IgD-negative memory B cell (primary cell): ENCODE measurements around the gene ACTN4. TPM values are rescaled to one million over a fixed set of nuclear protein-coding genes. Genes with fewer than 3 reads are reported as not detected.

Experiments used
- H3K27ac Mint-ChIP-seq, 3 donors: one replicate each; pipeline ENCODE4 v1.8.0; 2020 to 2022; ENCODE audit warnings: mild to moderate bottlenecking in 3 of 3, mixed read lengths in 3 of 3, moderate library complexity in 1 of 3
- H3K27me3 Mint-ChIP-seq: one replicate; pipeline ENCODE4 v1.8.0; 2021; ENCODE audit warnings: mixed read lengths
- H3K36me3 Mint-ChIP-seq: one replicate; pipeline ENCODE4 v1.8.0; 2020; ENCODE audit warnings: mild to moderate bottlenecking, mixed read lengths
- H3K4me1 Mint-ChIP-seq, 3 donors: one replicate each; pipeline ENCODE4 v1.8.0; 2020 to 2022; ENCODE audit warnings: mixed read lengths in 3 of 3, mild to moderate bottlenecking in 1 of 3
- H3K4me3 Mint-ChIP-seq, 4 donors: one replicate each; pipeline ENCODE4 v1.8.0; 2020 to 2022; ENCODE audit warnings: mild to moderate bottlenecking in 4 of 4, mixed read lengths in 4 of 4, moderate library complexity in 3 of 4
- H3K9me3 Mint-ChIP-seq, 3 donors: one replicate each; pipeline ENCODE4 v1.8.0; 2020 to 2021; ENCODE audit warnings: mixed read lengths in 3 of 3, mild to moderate bottlenecking in 1 of 3
- polyA plus RNA-seq: library from polyadenylated mRNA; unstranded; fragments of 300-500 nt; fragmentation: Illumina TruSeq; gene quantifications from one replicate; pipeline ENCODE4 v1.2.3, GENCODE V29; 2021

The ACTN4 gene
- polyA plus RNA-seq, 1 donor from 2014 or later: 21.8 TPM

DNA sequence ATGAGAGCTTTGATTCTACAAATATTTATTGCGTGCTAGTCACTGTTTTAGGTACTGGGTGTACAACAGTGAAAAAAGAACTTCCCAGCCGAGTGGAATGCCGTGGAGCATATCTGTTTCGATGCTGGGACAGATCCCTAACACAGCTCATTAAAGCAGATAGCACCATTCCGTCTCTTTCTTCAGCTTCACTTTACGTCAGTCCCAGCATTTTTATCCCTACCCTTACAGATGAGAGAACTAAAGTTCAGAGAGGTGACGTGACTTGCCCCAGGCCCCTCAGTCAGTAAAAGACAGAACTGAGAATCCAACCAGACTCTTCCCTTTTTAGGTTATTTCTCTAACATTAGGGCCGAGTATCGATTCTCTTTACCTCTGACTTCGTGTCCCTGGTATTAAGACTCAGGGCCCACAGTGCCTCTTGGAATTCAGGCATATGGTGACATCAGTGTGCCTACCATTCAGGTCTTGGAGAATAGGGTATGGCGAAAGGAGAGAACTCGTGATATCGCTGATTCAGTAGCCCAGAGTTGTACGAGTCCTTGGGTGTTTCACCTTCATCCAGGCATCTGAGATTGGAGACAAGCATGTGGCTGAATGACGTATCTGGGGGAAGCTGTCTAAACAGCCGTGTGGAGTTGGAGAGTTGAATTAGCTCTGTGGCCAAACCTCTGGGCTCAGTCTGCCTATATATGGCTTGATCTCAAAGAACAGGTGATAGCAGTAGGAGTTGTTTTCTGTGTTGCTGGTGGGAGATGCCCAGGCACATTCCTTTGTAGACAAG lies 27.1 kb downstream of the ACTN4 start:
- Mint-ChIP-seq H3K27ac (peak overlapping the region; percentile 11 to 70 (median 28)), H3K9me3 (no peaks in the 10 kb centered on the region), H3K4me1 (peaks cover 48 to 57% (median 54%) of the 10 kb centered on the region in 3 donors), H3K27me3 (no peaks in the 10 kb centered on the region), H3K36me3 (peaks cover 3% of the 10 kb centered on the region), H3K4me3 (peak overlapping the region in 2 of 4 donors; percentile 9 to 20)

GRCh38 chr19:38675611-38676010 lies 28.2 kb downstream of the ACTN4 start:
- H3K4me3 Mint-ChIP-seq: peak overlapping the region in 3 of 4 donors; percentile 9 to 60 (median 41)
- no peaks in the 10 kb centered on the region for H3K36me3 Mint-ChIP-seq
- no peaks in the 10 kb centered on the region for H3K27me3 Mint-ChIP-seq
- peak overlapping the region in 1 of 3 donors; percentile 40 for H3K27ac Mint-ChIP-seq
- peaks cover 44 to 57% (median 53%) of the 10 kb centered on the region in 3 donors for H3K4me1 Mint-ChIP-seq
- H3K9me3 Mint-ChIP-seq: no peaks in the 10 kb centered on the region

- peak overlapping the region in 2 of 4 donors; percentile 41 to 65 for H3K4me3 Mint-ChIP-seq
- H3K9me3 Mint-ChIP-seq: no peaks in the 10 kb centered on the region
- no peak overlapping the region for H3K27ac Mint-ChIP-seq
- no peaks in the 10 kb centered on the region for H3K27me3 Mint-ChIP-seq
- H3K4me1 Mint-ChIP-seq: peaks cover 46 to 54% (median 50%) of the 10 kb centered on the region in 3 donors
- peaks cover under 1% of the 10 kb centered on the region for H3K36me3 Mint-ChIP-seq
Measured at GRCh38 chr19:38676023-38676877, 28.8 kb downstream of the ACTN4 start.

DNA sequence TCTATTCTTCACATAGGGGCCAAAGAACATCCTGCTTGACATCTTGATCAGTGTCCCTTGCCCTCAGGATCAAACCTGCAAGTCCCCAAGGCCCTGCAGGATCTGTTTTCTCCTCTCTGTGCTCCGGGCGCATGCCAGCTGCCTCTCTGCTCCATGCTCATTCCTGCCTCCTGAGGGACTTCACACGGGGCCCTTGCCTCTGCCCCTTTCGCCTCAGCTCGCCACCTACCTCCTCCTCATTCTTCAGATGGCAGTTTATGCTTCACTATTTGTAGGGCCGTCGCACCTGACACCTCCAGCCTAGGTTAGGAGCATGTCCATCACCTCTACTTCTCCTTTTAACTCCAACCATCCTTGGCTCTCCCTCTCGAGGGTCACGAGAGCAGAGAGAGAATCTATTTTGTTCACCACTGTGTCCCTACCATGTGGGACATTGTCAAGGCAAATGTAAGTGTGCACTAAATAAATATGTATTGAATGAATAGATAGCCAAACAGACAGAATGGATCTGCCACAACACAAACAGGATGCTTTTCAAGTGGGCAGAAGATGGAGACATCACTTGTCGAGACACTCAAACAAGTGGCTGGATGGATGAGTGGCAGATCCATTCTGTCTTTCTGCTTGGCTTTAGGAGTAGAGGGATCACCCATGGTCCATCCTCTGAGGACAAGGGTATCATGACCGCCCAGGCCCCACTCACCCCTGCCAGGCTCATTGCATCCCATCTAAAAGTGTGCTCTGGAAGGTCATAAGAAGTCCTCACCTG lies 29.6 kb downstream of the ACTN4 start:
- Mint-ChIP-seq H3K27me3 (no peaks in the 10 kb centered on the region), H3K27ac (peak overlapping the region in 2 of 3 donors; percentile 16 to 25), H3K36me3 (peaks cover 4% of the 10 kb centered on the region), H3K9me3 (no peaks in the 10 kb centered on the region), H3K4me1 (peaks cover 46 to 55% (median 47%) of the 10 kb centered on the region in 3 donors), H3K4me3 (peak overlapping the region in 2 of 4 donors; percentile 33 to 65)

DNA sequence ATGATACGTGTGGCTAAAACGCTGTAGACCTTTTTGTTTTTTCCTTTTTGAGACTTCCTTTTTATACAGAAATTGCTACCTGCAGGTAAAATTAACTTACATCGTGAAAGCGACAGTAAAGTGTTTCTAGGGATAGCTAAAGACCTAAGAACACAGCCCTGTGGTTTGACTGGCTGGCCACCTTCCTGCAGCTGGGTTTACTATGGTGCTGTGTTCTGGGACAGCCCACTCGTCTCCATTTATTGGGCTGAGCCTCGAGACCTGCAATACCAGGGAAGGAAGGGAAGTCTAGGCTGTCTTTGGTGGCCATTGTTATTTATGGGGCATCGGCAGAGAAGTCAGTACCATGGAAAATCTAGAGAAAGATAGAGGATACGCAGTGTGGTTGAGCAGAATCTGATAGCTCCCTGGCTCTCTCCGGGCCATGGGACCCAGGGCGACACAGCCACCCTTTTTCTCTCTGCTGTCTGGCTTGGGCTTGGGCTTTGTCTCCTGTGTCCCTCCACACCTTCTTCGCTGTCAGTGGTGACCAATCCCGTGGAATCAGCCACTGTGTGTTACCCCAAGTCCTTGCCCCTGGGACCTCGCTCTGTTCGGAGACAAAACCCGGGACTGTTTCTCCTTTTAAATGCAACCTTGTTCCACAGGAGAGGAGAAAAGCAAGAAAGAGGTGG lies 30.9 kb downstream of the ACTN4 start:
- Mint-ChIP-seq H3K9me3 (no peaks in the 10 kb centered on the region), H3K4me1 (peaks cover 48 to 62% (median 50%) of the 10 kb centered on the region in 3 donors), H3K27me3 (no peaks in the 10 kb centered on the region), H3K27ac (peak overlapping the region; percentile 40 to 67 (median 59)), H3K36me3 (peaks cover 4% of the 10 kb centered on the region), H3K4me3 (peak overlapping the region in 2 of 4 donors; percentile 60 to 73)

DNA sequence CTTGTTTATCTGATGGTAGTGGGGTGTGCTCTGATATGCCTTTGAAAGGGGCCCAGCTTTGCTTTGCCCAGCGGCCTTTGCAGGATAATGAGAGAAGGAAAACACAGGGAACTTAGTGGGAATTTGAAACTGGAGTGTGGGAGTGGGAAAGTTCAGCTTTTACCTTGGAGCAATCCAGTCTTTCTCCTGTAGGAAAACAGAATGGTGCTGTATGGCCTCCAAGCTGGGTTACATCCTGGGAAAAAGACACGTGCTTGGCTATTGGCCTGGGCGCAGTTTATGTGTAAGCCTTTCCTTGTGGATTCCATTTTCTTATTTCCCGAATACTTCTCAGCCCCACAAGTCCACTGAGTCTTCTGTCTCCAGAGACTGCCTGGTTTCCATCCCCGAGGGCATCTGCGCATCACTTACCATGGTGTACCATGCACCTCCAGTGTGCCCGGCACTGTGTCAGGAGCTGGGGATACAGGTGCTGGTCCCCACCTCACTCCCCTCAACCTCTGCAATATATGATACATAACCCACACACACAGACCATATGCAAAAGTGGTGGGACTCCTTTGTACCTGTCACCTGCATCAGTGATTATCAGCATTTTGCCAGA lies 31.5 kb downstream of the ACTN4 start:
- Mint-ChIP-seq H3K27me3 (no peaks in the 10 kb centered on the region), H3K4me1 (peaks cover 53 to 66% (median 55%) of the 10 kb centered on the region in 3 donors), H3K36me3 (peaks cover 4% of the 10 kb centered on the region), H3K27ac (peak overlapping the region in 1 of 3 donors; percentile 59), H3K4me3 (peak overlapping the region in 1 of 4 donors; percentile 73), H3K9me3 (no peaks in the 10 kb centered on the region)

GRCh38 chr19:38679839-38680238 lies 32.4 kb downstream of the ACTN4 start:
- H3K9me3 Mint-ChIP-seq: no peaks in the 10 kb centered on the region
- H3K4me3 Mint-ChIP-seq: peak overlapping the region in 1 of 4 donors; percentile 74
- no peaks in the 10 kb centered on the region for H3K27me3 Mint-ChIP-seq
- peak overlapping the region in 1 of 3 donors; percentile 45 for H3K27ac Mint-ChIP-seq
- H3K36me3 Mint-ChIP-seq: peaks cover 4% of the 10 kb centered on the region
- peaks cover 45 to 63% (median 53%) of the 10 kb centered on the region in 3 donors for H3K4me1 Mint-ChIP-seq

DNA sequence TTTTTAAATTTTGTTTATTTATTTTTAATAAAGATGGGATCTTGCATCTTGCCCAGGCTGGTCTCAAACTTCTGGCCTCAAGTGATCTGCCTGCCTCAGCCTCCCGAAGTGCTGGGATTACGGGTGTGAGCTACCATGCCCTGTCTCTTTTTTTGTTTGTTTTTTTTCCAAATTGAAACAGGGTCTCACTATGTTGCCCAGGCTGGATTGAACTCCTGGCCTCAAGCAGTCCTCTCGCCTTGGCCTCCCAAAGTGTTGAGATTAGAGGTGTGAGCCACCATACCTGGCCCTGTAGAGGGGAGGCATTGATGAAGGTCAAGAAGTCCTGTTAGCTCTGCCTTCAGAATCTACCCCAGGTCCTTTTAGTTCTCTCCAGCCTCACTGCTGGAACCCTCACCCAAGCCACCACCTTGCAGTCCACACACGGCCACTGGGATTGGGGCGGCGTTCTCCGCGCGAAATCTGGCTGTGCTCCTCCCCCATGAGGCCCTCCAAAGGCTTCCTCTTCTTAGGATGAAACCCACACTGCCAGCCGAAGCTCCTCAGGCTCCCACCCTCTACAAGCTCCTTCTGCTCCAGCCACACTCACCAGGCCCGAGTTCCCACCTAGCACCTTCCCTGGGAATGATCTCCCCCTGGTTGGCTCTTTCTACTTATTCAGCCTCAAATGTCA lies 34.9 kb downstream of the ACTN4 start:
- H3K4me3 Mint-ChIP-seq: no peak overlapping the region
- peaks cover 46 to 57% (median 55%) of the 10 kb centered on the region in 3 donors for H3K4me1 Mint-ChIP-seq
- H3K9me3 Mint-ChIP-seq: no peaks in the 10 kb centered on the region
- H3K27me3 Mint-ChIP-seq: no peaks in the 10 kb centered on the region
- peak overlapping the region in 1 of 3 donors; percentile 95 for H3K27ac Mint-ChIP-seq
- H3K36me3 Mint-ChIP-seq: peaks cover 4% of the 10 kb centered on the region

DNA sequence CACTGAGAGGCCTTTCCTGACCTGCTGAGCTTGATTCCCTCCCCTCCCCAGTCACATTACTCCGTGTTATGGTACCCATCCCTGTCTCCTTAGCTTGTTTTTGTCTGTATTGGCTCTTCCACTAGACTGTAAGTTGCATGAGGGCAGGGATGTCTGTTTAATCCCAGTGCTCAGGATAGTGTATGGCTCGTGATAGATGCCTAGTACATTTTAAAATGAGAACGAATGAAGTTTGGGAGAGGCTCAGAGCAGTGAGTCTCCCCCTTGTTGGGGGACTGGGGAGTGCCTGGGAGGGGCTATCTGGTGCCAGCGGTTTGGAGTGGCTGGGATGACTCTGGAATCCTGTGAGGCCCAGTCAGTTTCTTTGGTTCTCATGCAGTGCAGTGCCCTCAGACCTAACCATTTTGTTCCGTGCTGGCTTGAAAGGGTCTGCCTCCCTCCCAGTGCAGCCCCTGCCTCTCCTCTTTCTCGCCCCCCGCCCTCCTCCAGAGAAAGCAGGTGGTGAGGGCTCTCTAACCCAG lies 35.5 kb downstream of the ACTN4 start:
- peaks cover 50 to 60% (median 53%) of the 10 kb centered on the region in 3 donors for H3K4me1 Mint-ChIP-seq
- no peaks in the 10 kb centered on the region for H3K9me3 Mint-ChIP-seq
- no peak overlapping the region for H3K4me3 Mint-ChIP-seq
- H3K27me3 Mint-ChIP-seq: no peaks in the 10 kb centered on the region
- peaks cover 4% of the 10 kb centered on the region for H3K36me3 Mint-ChIP-seq
- peak overlapping the region in 1 of 3 donors; percentile 95 for H3K27ac Mint-ChIP-seq

DNA sequence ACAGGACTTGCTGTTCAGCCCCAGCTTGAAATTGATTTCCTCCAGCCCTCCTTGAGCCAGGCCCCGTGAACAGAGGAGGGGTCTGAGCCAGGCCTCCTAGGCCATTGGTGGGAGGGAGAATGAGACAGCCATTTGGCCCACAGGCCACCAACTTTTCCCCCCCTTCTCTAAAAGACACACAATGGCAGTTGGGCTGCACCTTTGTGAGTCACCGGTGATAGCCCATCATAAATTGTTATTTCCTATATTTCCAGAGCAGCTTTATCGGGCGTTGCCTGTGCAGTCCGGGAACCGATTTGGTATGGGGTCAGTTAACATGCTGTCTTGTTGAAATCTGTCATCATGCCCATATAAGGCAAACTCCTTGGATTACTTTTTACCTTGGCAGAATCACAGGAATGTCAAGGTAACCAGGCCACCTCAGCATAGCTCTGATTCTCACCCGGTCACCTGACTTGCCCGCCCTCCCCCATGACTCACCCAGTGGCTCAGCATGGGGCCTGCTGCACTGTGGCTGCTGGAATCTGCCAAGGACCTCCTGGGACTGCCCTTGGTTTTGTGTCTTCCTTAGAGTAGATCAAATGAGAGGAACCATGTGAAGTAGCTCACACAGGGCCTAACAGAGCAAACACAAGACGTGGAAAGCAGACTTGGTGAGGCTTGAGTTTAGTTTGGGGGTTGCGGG lies 36.1 kb downstream of the ACTN4 start:
- H3K36me3 Mint-ChIP-seq: peaks cover 4% of the 10 kb centered on the region
- peak overlapping the region in 2 of 3 donors; percentile 62 to 94 for H3K27ac Mint-ChIP-seq
- H3K9me3 Mint-ChIP-seq: no peaks in the 10 kb centered on the region
- H3K4me3 Mint-ChIP-seq: peak overlapping the region in 1 of 4 donors; percentile 49
- peaks cover 45 to 56% (median 48%) of the 10 kb centered on the region in 3 donors for H3K4me1 Mint-ChIP-seq
- H3K27me3 Mint-ChIP-seq: no peaks in the 10 kb centered on the region

DNA sequence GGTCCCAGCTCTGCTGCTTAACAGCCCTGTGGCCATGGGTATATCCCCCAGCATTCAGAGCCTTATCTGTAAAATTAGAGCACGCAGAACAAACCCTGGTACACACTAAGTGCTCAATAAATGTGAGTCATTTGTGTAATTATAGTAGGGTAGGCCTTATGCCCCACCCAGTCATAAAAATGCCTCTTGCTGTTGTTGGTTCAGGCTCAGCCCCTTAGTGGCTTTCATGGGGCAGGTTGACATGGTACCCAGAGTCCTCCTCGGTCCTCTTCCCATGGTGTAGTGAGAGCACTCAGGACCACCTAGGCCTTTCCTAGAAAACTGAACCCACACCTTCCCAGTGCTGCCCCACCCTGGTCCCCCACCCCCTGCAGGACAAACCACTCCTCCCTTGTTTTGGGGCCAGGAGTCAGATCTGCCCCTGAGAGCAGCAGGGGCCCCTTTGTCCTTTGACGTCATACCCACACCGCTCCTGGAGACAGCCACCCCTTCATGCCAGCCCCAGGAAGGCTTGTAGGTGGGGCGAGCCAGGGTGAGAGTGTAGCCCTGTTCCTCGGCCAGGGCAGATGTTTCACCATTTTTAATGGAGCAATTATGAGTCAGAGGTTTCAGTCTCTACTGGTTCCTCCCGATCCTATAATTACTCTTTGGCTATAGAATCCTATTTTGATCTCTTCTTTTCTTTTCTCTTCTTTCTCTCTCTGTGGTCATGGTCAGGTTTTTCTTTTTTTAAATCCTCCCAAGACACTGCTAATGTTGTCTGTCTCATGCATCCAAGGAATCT lies 36.8 kb downstream of the ACTN4 start:
- Mint-ChIP-seq H3K27ac (peak overlapping the region; percentile 7 to 94 (median 31)), H3K27me3 (no peaks in the 10 kb centered on the region), H3K4me1 (peaks cover 49 to 59% (median 50%) of the 10 kb centered on the region in 3 donors), H3K4me3 (peak overlapping the region in 2 of 4 donors; percentile 18 to 27), H3K36me3 (peaks cover 4% of the 10 kb centered on the region), H3K9me3 (no peaks in the 10 kb centered on the region)
